ENCODE data around the gene ZBTB48. TPM values are rescaled to one million over a fixed set of nuclear protein-coding genes. Genes with fewer than 3 reads are reported as not detected.

Gene ZBTB48
- total RNA-seq, 1 experiment from 2014 or later = 41.9 TPM

- POLR2A ChIA-PET = no interaction called here
These were observed 5.7 kb upstream of the ZBTB48 start for GRCh38 chr1:6574025-6574620.

GRCh38 chr1:6574818-6575217, 5.0 kb upstream of the ZBTB48 start:
- peaks cover 6 to 7% of the 10 kb centered on the region in 2 experiments for H3K4me1 ChIP-seq (ENCODE audit: control insufficient read depth in 1 of 2, insufficient read depth in 2 of 2, low read length in 2 of 2)
- no peak overlapping the region for H3K27ac ChIP-seq (ENCODE audit: low read depth, low read length)
- no peak overlapping the region for H2AFZ ChIP-seq (ENCODE audit: low read depth, low read length, poor library complexity, severe bottlenecking)
- H3K9me2 ChIP-seq (ENCODE audit: insufficient read depth) = no peaks in the 10 kb centered on the region
- ChIA-PET RAD21 (ENCODE audit: low non-redundant PET in 1 of 2, low total read pairs in 2 of 2, uncharacterized antibody in 2 of 2, unreplicated experiment in 2 of 2) (no interaction called here), POLR2A (no interaction called here), CTCF (no interaction called here)
- H3K27me3 ChIP-seq (ENCODE audit: insufficient read depth, low read length) = peaks cover 5% of the 10 kb centered on the region; the same call in 1 of the 2 replicates
- DNase-seq (ENCODE audit: low read depth, low spot score) = no peak
- H3K36me3 ChIP-seq (ENCODE audit: control insufficient read depth in 1 of 2, insufficient read depth in 2 of 2, low read length in 2 of 2) = no peaks in the 10 kb centered on the region
- ATAC-seq = no peak
- no peak overlapping the region for H3K9ac ChIP-seq (ENCODE audit: low read length)
- no peaks in the 10 kb centered on the region for H4K20me1 ChIP-seq (ENCODE audit: insufficient read depth)
- BruUV-seq (replicated peaks) = no TSS peak
- intact Hi-C loops (cut with micrococcal nuclease) = no loop called here
- H3K4me3 ChIP-seq (replicated peaks in 1 of 2; ENCODE audit: low read depth in 1 of 2, low read length in 2 of 2) = no peak overlapping the region
- H3K79me2 ChIP-seq (ENCODE audit: insufficient read depth, low read length) = no peaks in the 10 kb centered on the region
- H3K9me3 ChIP-seq (ENCODE audit: control insufficient read depth in 1 of 2, insufficient read depth in 1 of 2, low read depth in 1 of 2, low read length in 2 of 2) = no peaks in the 10 kb centered on the region
- no peak overlapping the region for H3K4me2 ChIP-seq (ENCODE audit: low read length)
- no peak for TF ChIP-seq MAX (IDR thresholded peaks at IDR 0.05)
- no peak for TF ChIP-seq EZH2phosphoT487 (IDR thresholded peaks at IDR 0.05; ENCODE audit: borderline replicate concordance)
- no peak for TF ChIP-seq ATF3 (IDR thresholded peaks at IDR 0.05)
- no peak for TF ChIP-seq ELF1 (IDR thresholded peaks at IDR 0.05; ENCODE audit: borderline replicate concordance, low read depth)
- no peak for TF ChIP-seq SRF (IDR thresholded peaks at IDR 0.05; ENCODE audit: low read depth)
- no peak for TF ChIP-seq YY1 (IDR thresholded peaks at IDR 0.05; ENCODE audit: extremely low read depth, insufficient replicate concordance, low read depth, low read length)
- no peak for TF ChIP-seq FOSL1 (IDR thresholded peaks at IDR 0.05; ENCODE audit: low read depth)
- no peak for TF ChIP-seq POLR2A (IDR thresholded peaks at IDR 0.05; ENCODE audit: borderline replicate concordance, extremely low read depth, insufficient read depth, insufficient read length)
- no peak for TF ChIP-seq SP1 (IDR thresholded peaks at IDR 0.05; ENCODE audit: low read depth)
- TF ChIP-seq ZNF274 (IDR thresholded peaks at IDR 0.05; ENCODE audit: low read depth, low read length) = no peak
- no peak for TF ChIP-seq POLR2AphosphoS5 (IDR thresholded peaks at IDR 0.05; ENCODE audit: low read depth, low read length)
- TF ChIP-seq CTCF (IDR thresholded peaks at IDR 0.05 in 2 of 3, conservative IDR thresholded peaks at IDR 0.05 in 1 of 3; ENCODE audit: borderline replicate concordance in 1 of 3, insufficient read depth in 1 of 3, low read depth in 2 of 3, low read length in 2 of 3) = no peak

More at GRCh38 chr1:6574025-6574620, 5.7 kb upstream of the ZBTB48 start:
- peaks cover under 1 to 2% of the 10 kb centered on the region in 2 experiments; a peak in 2 of 4 replicates for H3K4me1 ChIP-seq (ENCODE audit: control insufficient read depth in 1 of 2, insufficient read depth in 2 of 2, low read length in 2 of 2)
- ATAC-seq (no peak), DNase-seq (ENCODE audit: low read depth, low spot score) (no peak)
- intact Hi-C loops (cut with micrococcal nuclease) = no loop called here
- no peak overlapping the region for H3K4me3 ChIP-seq (replicated peaks in 1 of 2; ENCODE audit: low read depth in 1 of 2, low read length in 2 of 2)
- no peak for TF ChIP-seq ELF1 (IDR thresholded peaks at IDR 0.05; ENCODE audit: borderline replicate concordance, low read depth)
- no peak for TF ChIP-seq POLR2A (IDR thresholded peaks at IDR 0.05; ENCODE audit: borderline replicate concordance, extremely low read depth, insufficient read depth, insufficient read length)
- no peak for TF ChIP-seq SP1 (IDR thresholded peaks at IDR 0.05; ENCODE audit: low read depth)
- no peak for TF ChIP-seq EZH2phosphoT487 (IDR thresholded peaks at IDR 0.05; ENCODE audit: borderline replicate concordance)
- TF ChIP-seq ATF3 (IDR thresholded peaks at IDR 0.05) = no peak
- no peak for TF ChIP-seq YY1 (IDR thresholded peaks at IDR 0.05; ENCODE audit: extremely low read depth, insufficient replicate concordance, low read depth, low read length)
- no peak for TF ChIP-seq CEBPB (IDR thresholded peaks at IDR 0.05; ENCODE audit: low read depth)
- no peak for TF ChIP-seq SIN3A (IDR thresholded peaks at IDR 0.05; ENCODE audit: low read depth)
- TF ChIP-seq FOSL1 (IDR thresholded peaks at IDR 0.05; ENCODE audit: low read depth) = no peak
- no peak overlapping the region for H3K4me2 ChIP-seq (ENCODE audit: low read length)
- H3K9me3 ChIP-seq (ENCODE audit: control insufficient read depth in 1 of 2, insufficient read depth in 1 of 2, low read depth in 1 of 2, low read length in 2 of 2) = no peaks in the 10 kb centered on the region
- H2AFZ ChIP-seq (ENCODE audit: low read depth, low read length, poor library complexity, severe bottlenecking) = no peak overlapping the region
- H4K20me1 ChIP-seq (ENCODE audit: insufficient read depth) = no peaks in the 10 kb centered on the region
- H3K36me3 ChIP-seq (ENCODE audit: control insufficient read depth in 1 of 2, insufficient read depth in 2 of 2, low read length in 2 of 2) = no peaks in the 10 kb centered on the region
- CTCF ChIA-PET = no interaction called here
- H3K27ac ChIP-seq (ENCODE audit: low read depth, low read length) = no peak overlapping the region
- RAD21 ChIA-PET (ENCODE audit: low non-redundant PET in 1 of 2, low total read pairs in 2 of 2, uncharacterized antibody in 2 of 2, unreplicated experiment in 2 of 2) = no interaction called here
- no peaks in the 10 kb centered on the region for H3K9me2 ChIP-seq (ENCODE audit: insufficient read depth)
- peaks cover 5% of the 10 kb centered on the region; the same call in 1 of the 2 replicates for H3K27me3 ChIP-seq (ENCODE audit: insufficient read depth, low read length)
- H3K9ac ChIP-seq (ENCODE audit: low read length) = no peak overlapping the region
- no peaks in the 10 kb centered on the region for H3K79me2 ChIP-seq (ENCODE audit: insufficient read depth, low read length)
- BruUV-seq (replicated peaks) = no TSS peak

Data from HCT116 (cell line).